Measurements from ENCODE around the gene MZT2A.
"Not testable (repeated sequence)": the region's sequence is repeated elsewhere in the genome, so short reads cannot be mapped to it uniquely, and the experiment has no call there.

Gene MZT2A

DNA sequence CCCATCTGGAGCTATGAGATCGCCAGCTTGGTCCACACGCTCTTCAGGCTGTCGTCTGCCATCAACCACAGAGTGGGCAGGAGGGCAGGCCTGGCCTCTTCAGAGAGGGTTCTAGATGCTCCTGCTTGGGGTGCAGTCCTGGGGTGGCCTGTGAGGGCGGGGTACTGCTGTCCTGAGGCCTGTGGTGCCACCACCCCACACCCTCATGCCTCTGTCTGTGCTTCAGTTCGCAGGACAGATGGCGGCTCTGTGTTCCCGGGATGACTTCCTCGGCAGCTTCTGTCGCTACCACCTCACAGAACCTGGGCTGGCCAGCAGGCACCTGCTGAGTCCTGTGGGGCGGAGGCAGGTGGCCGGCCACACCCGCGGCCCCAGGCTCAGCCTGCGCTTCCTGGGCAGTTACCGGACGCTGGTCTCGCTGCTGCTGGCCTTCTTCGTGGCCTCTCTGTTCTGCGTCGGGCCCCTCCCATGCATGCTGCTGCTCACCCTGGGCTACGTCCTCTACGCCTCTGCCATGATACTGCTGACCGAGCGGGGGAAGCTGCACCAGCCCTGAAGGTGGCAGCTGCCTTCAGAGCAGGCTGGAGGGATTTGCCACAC, 27.8 kb upstream of the MZT2A start:
- DNase-seq: not testable (repeated sequence)

- no peak for DNase-seq
Measured at GRCh38 chr2:131519466-131519865, 27.3 kb upstream of the MZT2A start.

GRCh38 chr2:131518531-131518930, 26.3 kb upstream of the MZT2A start:
- DNase-seq: not testable (repeated sequence)

DNA sequence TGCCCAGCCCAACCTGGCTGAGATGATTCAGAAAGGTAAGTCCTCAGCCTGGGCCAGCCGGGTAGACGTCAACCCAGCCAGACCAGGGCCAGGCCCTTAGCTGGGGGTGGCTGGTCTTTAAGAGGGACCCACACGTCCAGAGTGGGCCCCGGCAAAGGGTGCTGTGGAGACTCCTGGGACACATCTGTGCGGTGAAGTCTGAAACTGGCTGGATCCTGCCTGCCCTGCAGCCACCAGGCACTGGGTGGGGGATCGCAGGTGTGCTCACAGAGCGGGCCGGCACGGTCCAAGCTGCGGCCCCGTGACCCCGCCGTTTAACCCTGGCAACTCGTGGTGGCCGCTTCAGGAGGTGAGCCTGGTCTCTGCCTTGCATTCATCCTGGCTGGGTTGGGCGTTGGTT, 25.7 kb upstream of the MZT2A start:
- not testable (repeated sequence) for DNase-seq

DNA sequence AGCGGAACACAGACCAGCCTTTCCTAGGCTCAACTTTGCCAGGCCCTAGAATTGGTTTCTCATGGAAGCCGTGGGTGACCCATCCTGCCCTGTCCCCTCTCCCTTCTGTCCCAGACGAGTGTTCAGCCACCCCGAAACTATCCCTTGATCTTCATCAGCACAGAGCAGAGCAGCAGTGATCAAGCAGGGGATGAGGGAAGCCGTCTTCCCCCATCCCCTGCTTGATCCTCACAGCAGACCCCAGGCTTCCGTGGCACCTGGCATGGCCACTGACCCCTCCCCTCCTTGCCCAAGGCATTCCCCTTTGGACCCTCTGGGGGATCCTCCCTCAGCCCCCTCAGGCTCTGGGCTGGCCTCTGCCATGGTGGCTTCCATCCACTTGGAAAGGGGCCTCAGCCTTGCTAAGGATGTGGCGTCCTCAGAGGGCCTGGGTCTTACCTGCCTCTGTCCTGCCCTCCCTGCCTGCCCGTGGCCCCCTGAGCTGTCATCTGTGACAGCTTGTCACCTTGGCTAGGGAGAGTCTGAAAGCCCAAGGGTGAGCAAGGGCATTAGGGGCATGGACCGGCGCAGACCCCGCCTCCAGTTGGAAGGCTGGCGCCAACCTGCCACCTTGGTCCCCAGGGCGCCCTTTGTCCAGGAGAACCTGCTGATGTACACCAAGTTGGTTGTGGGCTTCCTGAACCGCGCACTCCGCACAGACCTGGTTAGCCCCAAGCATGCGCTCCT, 25.1 kb upstream of the MZT2A start:
- no peak for DNase-seq

DNA sequence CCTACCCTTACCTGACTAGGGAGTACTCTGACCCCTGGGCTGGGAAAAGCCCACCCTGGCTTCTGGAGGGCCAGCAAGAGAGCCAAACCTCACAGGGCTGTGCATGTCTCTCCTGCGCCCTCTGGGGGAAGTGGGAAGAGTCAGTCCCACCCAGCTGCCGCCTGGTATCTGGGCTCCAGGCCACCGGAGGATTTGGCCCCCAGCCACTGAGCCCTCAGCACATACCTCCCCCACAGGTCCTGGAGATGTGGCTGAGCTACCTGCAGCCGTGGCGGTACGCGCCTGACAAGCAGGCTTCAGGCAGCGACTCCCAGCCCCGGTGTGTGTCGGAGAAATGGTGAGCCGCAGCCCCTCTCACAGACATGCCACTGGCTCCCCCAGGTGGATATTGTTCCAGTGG, 24.4 kb upstream of the MZT2A start:
- DNase-seq: not testable (repeated sequence)

DNA sequence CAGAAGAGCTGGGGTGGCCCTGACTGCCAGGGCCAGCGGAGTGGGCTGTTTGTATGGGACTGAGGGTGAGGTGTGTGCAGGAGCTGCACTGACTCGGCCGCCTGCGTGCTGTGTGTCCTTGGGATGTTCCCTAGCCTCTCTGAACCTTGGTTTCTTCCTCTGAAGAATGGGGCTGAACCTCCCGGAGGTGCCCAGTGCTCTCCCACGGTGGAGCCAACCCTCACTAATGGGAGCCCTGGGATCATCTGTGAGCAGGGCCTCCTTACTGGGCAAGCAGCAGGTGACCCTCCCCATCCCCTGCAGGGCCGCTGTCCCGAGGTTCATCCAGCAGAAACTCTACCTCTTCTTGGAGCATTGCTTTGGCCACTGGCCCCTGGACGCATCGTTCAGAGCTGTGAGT, 23.8 kb upstream of the MZT2A start:
- DNase-seq: no peak

GRCh38 chr2:131515235-131515634, 23.0 kb upstream of the MZT2A start:
- DNase-seq: not testable (repeated sequence)

- DNase-seq: not testable (repeated sequence)
Measured at GRCh38 chr2:131514408-131515166, 22.4 kb upstream of the MZT2A start.

GRCh38 chr2:131511969-131512870, 20.0 kb upstream of the MZT2A start:
- not testable (repeated sequence) for DNase-seq

GRCh38 chr2:131511291-131511968, 19.2 kb upstream of the MZT2A start:
- DNase-seq: not testable (repeated sequence)

GRCh38 chr2:131509615-131510014, 17.4 kb upstream of the MZT2A start:
- no peak for DNase-seq

- not testable (repeated sequence) for DNase-seq
Measured at GRCh38 chr2:131504082-131504750, 12.0 kb upstream of the MZT2A start.

DNA sequence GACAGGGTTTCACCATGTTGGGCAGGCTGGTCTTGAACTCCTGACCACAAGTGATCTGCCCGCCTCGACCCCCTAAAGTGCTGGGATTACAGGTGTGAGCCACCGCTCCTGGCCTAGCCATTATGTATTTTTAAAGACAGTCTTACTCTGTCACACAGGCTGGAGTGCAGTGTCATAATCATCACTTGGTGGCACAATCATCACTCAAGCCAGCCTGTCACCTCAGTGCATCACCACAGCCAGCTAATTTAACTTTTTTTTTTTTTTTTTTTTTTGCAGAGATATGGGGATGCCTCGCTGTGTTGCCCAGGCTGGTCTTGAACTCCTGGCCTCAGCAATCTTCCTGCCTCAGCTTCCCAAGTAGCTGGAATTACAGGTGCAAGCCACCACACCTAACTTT, 11.4 kb upstream of the MZT2A start:
- not testable (repeated sequence) for DNase-seq

GRCh38 chr2:131498321-131498973, 6.2 kb upstream of the MZT2A start:
- DNase-seq: not testable (repeated sequence)

DNA sequence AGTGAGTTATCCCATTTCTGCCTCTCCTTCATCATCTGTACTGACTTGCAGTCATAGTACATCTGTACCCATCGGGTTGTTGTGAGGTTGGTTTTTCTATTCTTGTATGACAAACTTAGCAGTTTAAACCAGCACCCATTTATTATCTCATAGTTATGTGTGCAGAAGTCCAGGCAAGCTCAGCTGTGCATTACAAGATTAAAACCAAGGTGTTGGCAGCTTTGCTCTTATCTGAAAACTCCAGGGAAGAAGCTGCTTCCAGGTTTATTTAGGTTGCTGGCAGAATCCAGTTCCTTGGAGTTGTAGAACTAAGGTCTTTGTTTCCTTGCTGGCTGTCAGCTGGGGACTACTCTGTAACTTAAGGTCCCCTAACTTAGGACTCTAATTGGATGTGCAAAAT, 3.3 kb upstream of the MZT2A start:
- not testable (repeated sequence) for DNase-seq

GRCh38 chr2:131493199-131493968, 1.2 kb upstream of the MZT2A start:
- no peak for DNase-seq

GRCh38 chr2:131492418-131493198, 411 bp upstream of the MZT2A start:
- peak; percentile 74 to 76 for DNase-seq

DNA sequence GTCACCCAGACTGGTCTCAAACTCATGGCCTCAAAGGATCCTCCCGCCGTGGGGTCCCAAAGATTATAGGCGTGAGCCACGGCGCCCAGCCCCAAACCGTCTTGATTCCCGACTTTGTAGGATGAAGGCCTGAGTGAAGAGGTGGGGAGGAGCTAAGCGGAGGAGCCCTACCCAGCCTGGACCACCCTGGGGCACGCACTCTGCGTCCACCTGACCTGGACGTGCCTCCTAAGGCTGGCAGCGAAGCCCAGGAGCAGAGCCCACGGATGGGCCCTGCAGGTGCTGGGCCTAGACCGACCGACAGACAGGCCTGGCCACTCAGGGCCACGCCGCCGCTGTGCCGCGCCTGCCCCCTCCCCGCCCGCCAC, 744 bp downstream of the MZT2A start:
- DNase-seq: not testable (repeated sequence)
